Activated CD4-positive, alpha-beta T cell treated with anti-CD3 and anti-CD28 coated beads for 48 hours (primary cell): ENCODE measurements around the gene ZNF556.
A peak's percentile ranks its signal among the peaks of the same experiment; 100 is the strongest.

Source experiments
- DNase-seq: peaks from one replicate; pipeline ENCODE4 v3.0.0-alpha.2; 2020

The ZNF556 gene

DNA sequence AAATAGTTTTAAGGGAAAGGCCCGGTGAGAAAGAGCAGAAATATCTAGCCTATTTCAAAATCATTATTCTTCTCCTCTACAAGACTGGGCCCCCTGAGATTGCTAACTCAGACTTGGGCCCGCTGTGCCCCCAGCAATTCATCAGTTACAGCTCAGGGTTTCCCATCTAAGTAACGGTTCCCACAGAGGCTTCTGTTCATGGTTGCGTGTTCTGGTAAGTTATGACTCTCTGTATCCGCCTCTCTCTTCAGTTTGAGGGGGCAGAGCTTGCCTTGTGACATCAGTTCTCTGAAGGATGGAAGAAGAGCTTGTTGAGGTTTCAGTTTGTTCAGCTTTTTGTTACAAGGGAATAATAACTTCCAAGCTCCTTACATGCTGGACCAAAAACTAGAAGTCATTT, 45.2 kb downstream of the ZNF556 start:
- DNase-seq = peak; percentile 40

DNA sequence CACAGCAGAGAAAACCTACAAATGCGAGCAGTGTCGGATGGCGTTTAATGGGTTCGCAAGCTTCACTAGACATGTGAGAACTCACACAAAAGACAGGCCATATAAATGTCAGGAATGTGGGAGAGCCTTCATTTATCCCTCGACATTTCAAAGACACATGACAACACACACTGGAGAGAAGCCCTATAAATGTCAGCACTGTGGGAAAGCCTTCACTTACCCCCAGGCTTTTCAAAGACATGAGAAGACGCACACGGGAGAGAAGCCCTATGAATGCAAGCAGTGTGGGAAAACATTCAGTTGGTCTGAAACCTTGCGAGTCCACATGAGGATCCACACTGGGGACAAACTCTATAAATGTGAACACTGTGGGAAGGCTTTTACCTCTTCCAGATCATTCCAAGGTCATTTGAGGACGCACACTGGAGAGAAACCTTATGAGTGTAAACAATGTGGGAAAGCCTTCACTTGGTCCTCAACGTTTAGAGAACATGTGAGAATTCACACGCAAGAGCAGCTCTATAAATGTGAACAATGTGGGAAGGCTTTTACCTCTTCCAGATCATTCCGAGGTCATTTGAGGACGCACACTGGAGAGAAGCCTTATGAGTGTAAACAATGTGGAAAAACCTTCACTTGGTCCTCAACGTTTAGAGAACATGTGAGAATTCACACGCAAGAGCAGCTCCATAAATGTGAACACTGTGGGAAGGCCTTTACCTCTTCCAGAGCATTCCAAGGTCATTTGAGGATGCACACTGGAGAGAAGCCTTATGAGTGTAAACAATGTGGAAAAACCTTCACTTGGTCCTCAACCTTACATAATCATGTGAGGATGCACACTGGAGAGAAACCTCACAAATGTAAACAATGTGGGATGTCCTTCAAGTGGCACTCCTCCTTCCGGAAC, 50.4 kb downstream of the ZNF556 start:
- DNase-seq = no peak

DNA sequence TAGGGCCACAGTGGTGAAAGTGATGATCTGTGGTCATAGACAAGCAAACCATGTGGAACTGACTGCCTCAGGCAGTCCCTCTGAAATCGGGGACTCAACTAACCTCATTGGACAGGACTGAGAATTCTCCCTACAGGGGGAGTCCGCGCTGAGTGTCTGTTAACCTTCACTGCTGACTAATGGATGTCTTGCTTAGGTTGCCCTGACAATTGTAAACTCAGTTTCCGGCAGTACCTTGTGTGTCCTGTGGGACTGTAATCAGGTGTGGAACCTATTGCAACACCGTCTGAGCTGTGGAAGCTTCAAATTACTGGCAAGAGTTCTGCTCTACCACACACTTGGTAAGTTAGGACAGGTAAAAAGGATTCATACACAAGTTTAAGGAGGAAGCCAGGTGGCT, 55.9 kb downstream of the ZNF556 start:
- DNase-seq = no peak

DNA sequence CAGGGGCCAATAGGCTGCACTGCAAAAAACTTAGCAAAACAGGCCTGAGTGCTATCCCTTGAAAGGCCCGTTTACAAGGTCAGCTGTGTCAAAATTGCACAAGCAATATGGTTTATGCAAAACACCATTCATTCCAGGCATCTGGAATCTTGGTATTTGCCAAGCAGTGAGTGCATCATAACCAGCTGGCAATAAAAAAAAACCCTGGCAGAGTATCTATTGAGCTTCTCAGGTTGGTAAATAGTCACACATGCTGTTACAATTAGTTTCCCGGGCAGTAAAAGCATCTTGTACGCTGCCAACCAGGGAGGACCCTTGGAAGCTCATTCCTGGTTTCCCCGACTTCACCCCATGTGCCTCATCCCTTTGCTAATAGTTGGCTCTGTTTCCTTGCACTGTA, 56.4 kb downstream of the ZNF556 start:
- no peak for DNase-seq

DNA sequence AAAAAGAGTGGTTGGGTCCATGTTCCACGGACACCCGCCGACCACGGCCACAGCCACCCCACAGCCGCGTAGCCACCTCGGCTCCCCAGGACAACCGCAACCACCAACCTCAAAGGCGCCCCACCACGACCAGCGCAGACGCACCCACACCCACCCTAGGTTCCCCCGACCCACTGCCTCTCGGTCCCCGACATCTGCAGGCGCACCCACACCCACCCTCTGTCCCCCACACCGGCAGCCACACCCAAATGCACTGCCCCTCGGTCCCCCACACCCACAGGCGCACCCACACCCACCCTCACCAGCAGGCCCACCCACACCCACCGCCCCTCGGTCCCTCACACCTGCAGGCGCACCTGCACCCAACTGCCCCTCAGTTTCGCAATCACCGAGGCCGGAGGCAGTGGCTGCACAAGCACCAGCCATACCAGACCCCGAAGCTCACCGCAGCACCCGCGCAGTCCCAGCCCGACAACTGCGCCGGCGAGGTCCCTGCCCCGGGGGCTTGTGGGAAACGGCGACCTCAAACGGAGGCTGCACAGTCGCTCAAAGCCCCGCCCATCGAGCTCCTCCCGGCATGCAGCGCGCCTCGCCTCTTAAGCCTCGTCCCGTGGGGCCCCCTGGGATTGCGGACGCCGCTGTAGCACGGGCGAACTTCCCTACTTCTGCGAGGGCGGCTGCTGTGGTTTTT, 59.4 kb downstream of the ZNF556 start:
- DNase-seq = no peak

DNA sequence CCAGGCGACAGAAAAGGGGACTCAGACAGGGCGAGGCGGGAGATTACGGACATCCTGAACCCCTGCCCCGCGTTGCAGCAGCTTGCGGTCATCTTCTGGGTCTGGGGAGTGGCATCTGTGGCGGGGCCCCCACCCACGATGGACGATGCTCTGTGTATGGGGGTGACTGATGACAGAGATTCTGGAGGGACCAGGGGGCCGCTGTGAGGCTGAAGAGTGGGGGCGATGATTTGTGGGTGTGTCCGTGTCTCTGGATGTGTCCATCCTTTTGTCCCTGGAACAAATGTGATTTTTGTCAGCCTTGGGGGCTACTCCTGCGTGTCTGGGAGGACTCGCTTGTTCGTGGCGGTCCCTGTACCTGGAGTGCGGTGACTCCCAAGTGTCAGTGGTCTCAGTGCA, 59.9 kb downstream of the ZNF556 start:
- no peak for DNase-seq
